PC-9 (cell line): ENCODE measurements around the gene IRAG1. TPM values are rescaled to one million over a fixed set of nuclear protein-coding genes. Genes with fewer than 3 reads are reported as not detected.

ENCODE experiments used
- BruUV-seq: library from RNA; stranded (reverse); fragments of 400-500 nt; replicated peaks from 2 replicates; lab custom pipeline; 2021; lab: Mats Ljungman, UMichigan
- CTCF ChIA-PET: fragments of 300-600 bp; sonication (Branson Sonifier 250); formaldehyde crosslinking; loops from one replicate; lab custom pipeline; 2022; ENCODE audit warnings: antibody characterized with exemption; lab: Charles Lee
- POLR2A ChIA-PET: fragments of 300-600 bp; sonication (Branson Sonifier 250); formaldehyde crosslinking; loops from one replicate; lab custom pipeline; 2022; ENCODE audit warnings: antibody characterized with exemption; ENCODE audit not compliant: unreplicated experiment; lab: Charles Lee
- DNase-seq, 2 experiments: peaks; one replicate each; pipeline versions ENCODE4 v3.0.0 to v3.0.0-alpha.2; 2015 to 2022; ENCODE audit warnings: mixed read lengths in 1 of 2
- H2AFZ ChIP-seq: fragments of 200-600 bp; sonication (generic); 2 replicates; pipeline ENCODE4 v1.8.1; 2017; ENCODE audit warnings: antibody characterized with exemption
- H3F3A ChIP-seq: fragments of 200-600 bp; sonication (generic); 2 replicates; pipeline ENCODE4 v1.8.1; 2017; ENCODE audit warnings: antibody characterized with exemption, mild to moderate bottlenecking, low read depth; ENCODE audit not compliant: insufficient read depth
- H3K27ac ChIP-seq: fragments of 200-600 bp; sonication (generic); 2 replicates; pipeline ENCODE4 v1.6.1; 2016; ENCODE audit warnings: mixed run types
- H3K27me3 ChIP-seq: fragments of 200-600 bp; sonication (generic); 2 replicates; pipeline ENCODE4 v1.6.1; 2016; ENCODE audit warnings: low read depth, mixed run types; ENCODE audit not compliant: insufficient read depth
- H3K36me3 ChIP-seq: fragments of 200-600 bp; sonication (generic); 2 replicates; pipeline ENCODE4 v1.6.1; 2016; ENCODE audit warnings: low read depth, mixed run types
- H3K4me1 ChIP-seq: fragments of 200-600 bp; sonication (generic); replicated peaks from 2 replicates; pipeline ENCODE4 v1.6.1; 2016; ENCODE audit warnings: mixed run types; ENCODE audit not compliant: insufficient read depth
- H3K4me2 ChIP-seq: fragments of 200-600 bp; sonication (generic); 2 replicates; pipeline ENCODE4 v1.6.1; 2017; ENCODE audit warnings: mixed run types
- H3K4me3 ChIP-seq: fragments of 200-600 bp; sonication (generic); 2 replicates; pipeline ENCODE4 v1.6.1; 2016; ENCODE audit warnings: mixed run types
- H3K79me2 ChIP-seq: fragments of 200-600 bp; sonication (generic); 2 replicates; pipeline ENCODE4 v1.6.1; 2017; ENCODE audit warnings: low read depth, mixed run types
- H3K9me2 ChIP-seq: fragments of 200-600 bp; sonication (generic); 2 replicates; pipeline ENCODE4 v1.8.1; 2017; ENCODE audit warnings: mild to moderate bottlenecking; ENCODE audit not compliant: insufficient read depth
- H3K9me3 ChIP-seq: fragments of 200-600 bp; sonication (generic); 2 replicates; pipeline ENCODE4 v1.8.1; 2016; ENCODE audit warnings: low read depth; ENCODE audit not compliant: insufficient read depth
- H4K20me1 ChIP-seq: fragments of 200-600 bp; sonication (generic); 2 replicates; pipeline ENCODE4 v1.8.1; 2017; ENCODE audit not compliant: insufficient read depth
- CTCF ChIP-seq: fragments of 200-600 bp; sonication (generic); conservative IDR thresholded peaks from 2 replicates; pipeline ENCODE4 v1.6.1; 2017; ENCODE audit warnings: mixed run types, antibody characterized with exemption, mild to moderate bottlenecking, moderate library complexity
- EZH2 ChIP-seq: fragments of 200-600 bp; sonication (generic); IDR thresholded peaks from 2 replicates; pipeline ENCODE4 v1.8.0; 2017; ENCODE audit warnings: antibody characterized with exemption, low read depth
- intact Hi-C: fragments of 100-400 bp; cut with micrococcal nuclease; formaldehyde crosslinking; loops from one replicate; pipeline ENCODE4 v1.10.0; 2022; ENCODE audit not compliant: unreplicated experiment
- total RNA-seq: library from RNA; stranded (reverse); gene quantifications from 2 replicates; pipeline ENCODE4 v1.2.3, GENCODE V29; 2021

IRAG1 gene
- total RNA-seq, 1 experiment from 2014 or later: 1.3 TPM

- Histone ChIP-seq H4K20me1 (no peaks in the 10 kb centered on the region), H3K9me2 (no peaks in the 10 kb centered on the region), H3K9me3 (no peaks in the 10 kb centered on the region), H3K4me2 (no peak overlapping the region), H3K27me3 (no peaks in the 10 kb centered on the region), H3K4me1 (peaks cover 44% of the 10 kb centered on the region), H3K27ac (no peak overlapping the region), H2AFZ (no peak overlapping the region), H3K79me2 (no peaks in the 10 kb centered on the region), H3K36me3 (no peaks in the 10 kb centered on the region), H3F3A (peaks cover 17% of the 10 kb centered on the region), H3K4me3 (no peak overlapping the region)
- POLR2A ChIA-PET: no interaction called here
- no peak for TF ChIP-seq EZH2
- no peak for TF ChIP-seq CTCF
- intact Hi-C loops: loop anchor here (10.0 kb wide), 1 partner anchor 1421 kb away; no protein-coding TSS in a partner anchor
- DNase-seq: no peak
- no TSS peak for BruUV-seq
- CTCF ChIA-PET: no interaction called here
Measured at GRCh38 chr11:10663365-10663764, 30.2 kb downstream of the IRAG1 start.

- no peak overlapping the region for H2AFZ ChIP-seq
- H3K9me3 ChIP-seq: no peaks in the 10 kb centered on the region
- H3K4me1 ChIP-seq: peaks cover 47% of the 10 kb centered on the region
- peak overlapping the region; percentile 70 for H3K4me2 ChIP-seq
- H3K27ac ChIP-seq: peak overlapping the region; percentile 94
- H3F3A ChIP-seq: peaks cover 21% of the 10 kb centered on the region
- no peaks in the 10 kb centered on the region for H4K20me1 ChIP-seq
- H3K79me2 ChIP-seq: no peaks in the 10 kb centered on the region
- TF ChIP-seq CTCF (no peak), EZH2 (no peak)
- intact Hi-C loops: loop anchor here (10.0 kb wide), 1 partner anchor 1424 kb away; no protein-coding TSS in a partner anchor
- BruUV-seq: TSS peak; percentile 75
- no peak overlapping the region for H3K4me3 ChIP-seq
- no peaks in the 10 kb centered on the region for H3K36me3 ChIP-seq
- no peak for DNase-seq
- ChIA-PET POLR2A (no interaction called here), CTCF (no interaction called here)
- H3K27me3 ChIP-seq: no peaks in the 10 kb centered on the region
- no peaks in the 10 kb centered on the region for H3K9me2 ChIP-seq
Measured at GRCh38 chr11:10660323-10660722, 33.2 kb downstream of the IRAG1 start.

GRCh38 chr11:10659339-10660216 lies 34.0 kb downstream of the IRAG1 start:
- Histone ChIP-seq H3K4me3 (peak overlapping the region; percentile 14; the same call in 1 of the 2 replicates), H2AFZ (peak overlapping the region; percentile 65; the same call in 1 of the 2 replicates), H3K27ac (peak overlapping the region; percentile 94), H3K27me3 (no peaks in the 10 kb centered on the region), H3K4me1 (peaks cover 54% of the 10 kb centered on the region), H3K9me2 (no peaks in the 10 kb centered on the region), H3K36me3 (no peaks in the 10 kb centered on the region), H3F3A (peaks cover 21% of the 10 kb centered on the region), H3K79me2 (no peaks in the 10 kb centered on the region), H3K4me2 (peak overlapping the region; percentile 70), H3K9me3 (no peaks in the 10 kb centered on the region), H4K20me1 (no peaks in the 10 kb centered on the region)
- ChIA-PET CTCF (interaction anchor here (0.6 kb wide), 1 partner anchor 1774 kb away, joined by 3 read pairs; no protein-coding TSS in a partner anchor), POLR2A (interaction anchor here (0.7 kb wide), 1 partner anchor 149 kb away, joined by 6 read pairs; no protein-coding TSS in a partner anchor)
- TF ChIP-seq CTCF (no peak), EZH2 (no peak)
- DNase-seq: peak; percentile 71 to 95
- BruUV-seq: no TSS peak
- intact Hi-C loops: loop anchor here (5.0 to 10.0 kb wide), 5 partner anchors 67 to 1425 kb away; partner anchors contain the start of genes ADM and RNF141
